Renal cortical epithelial cell (primary cell): Measurements from ENCODE around the gene BIN2. TPM values are rescaled to one million over a fixed set of nuclear protein-coding genes. Genes with fewer than 3 reads are reported as not detected.
"Not testable (repeated sequence)": the region's sequence is repeated elsewhere in the genome, so short reads cannot be mapped to it uniquely, and the experiment has no call there.

Experiments used
- DNase-seq: peaks from one replicate; pipeline ENCODE4 v3.0.0-alpha.2; 2011; ENCODE audit warnings: low read depth
- total RNA-seq: library from RNA; depleted of rRNA; stranded (reverse); fragments of >200 nt; gene quantifications from 2 replicates; pipeline ENCODE4 v1.2.3, GENCODE V29; 2014

BIN2 gene
- total RNA-seq, 1 donor from 2014 or later: not detected

DNA sequence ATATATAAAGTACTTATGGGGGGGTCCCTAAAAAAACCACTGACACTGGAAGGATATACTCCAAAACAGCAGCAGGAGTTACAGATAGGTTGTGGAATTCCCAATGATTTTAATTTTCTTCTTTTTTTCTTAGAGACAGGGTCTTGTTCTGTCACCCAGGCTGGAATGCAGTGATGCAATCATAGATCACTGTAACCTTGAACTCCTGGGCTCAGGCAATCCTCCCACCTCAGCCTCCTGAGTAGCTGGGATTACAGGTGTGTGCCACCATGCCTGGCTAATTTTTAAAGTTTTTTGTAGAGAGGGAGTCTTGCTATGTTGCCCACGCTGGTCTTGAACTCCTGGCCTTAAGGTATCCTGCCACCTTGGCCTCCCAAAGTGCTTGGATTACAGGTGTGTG, 64.4 kb downstream of the BIN2 start:
- not testable (repeated sequence) for DNase-seq

DNA sequence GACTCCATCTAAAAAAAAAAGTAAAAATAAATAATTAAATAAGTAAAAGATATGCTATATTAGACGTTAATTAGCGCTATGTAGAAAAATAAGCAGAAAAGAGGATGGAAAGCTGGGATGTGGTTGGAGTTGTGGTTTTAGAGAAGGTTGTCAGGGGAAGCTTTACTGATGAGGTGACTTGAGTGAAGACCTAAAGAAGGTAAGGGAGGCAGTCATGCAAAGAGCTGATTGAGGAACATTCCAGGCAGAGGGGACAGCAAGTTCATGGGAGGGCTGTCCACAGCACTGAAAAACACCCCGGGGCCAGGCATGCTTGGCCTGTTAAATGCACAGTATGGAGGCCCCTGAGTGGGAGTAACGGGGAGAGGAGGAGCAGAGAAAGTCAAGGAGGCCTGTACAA, 69.4 kb downstream of the BIN2 start:
- DNase-seq: peak; percentile 70

DNA sequence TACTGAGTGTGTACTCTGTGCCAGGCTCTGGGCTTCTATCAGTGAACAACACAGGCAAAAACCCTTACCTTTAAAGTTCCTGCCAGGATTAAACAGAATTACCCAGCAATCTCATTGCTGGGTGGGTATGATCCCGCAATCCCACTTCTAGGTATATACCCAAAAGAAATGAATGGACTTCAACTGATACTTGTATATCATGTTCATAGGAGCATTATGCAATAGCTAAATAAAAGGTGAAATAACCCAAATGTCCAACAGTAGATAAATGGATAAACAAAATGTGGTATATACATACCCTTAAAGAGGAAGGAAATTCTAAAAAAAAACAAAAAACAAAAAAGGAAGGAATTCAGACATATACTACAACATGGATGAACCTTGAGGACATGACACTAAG, 70.7 kb downstream of the BIN2 start:
- DNase-seq: no peak

DNA sequence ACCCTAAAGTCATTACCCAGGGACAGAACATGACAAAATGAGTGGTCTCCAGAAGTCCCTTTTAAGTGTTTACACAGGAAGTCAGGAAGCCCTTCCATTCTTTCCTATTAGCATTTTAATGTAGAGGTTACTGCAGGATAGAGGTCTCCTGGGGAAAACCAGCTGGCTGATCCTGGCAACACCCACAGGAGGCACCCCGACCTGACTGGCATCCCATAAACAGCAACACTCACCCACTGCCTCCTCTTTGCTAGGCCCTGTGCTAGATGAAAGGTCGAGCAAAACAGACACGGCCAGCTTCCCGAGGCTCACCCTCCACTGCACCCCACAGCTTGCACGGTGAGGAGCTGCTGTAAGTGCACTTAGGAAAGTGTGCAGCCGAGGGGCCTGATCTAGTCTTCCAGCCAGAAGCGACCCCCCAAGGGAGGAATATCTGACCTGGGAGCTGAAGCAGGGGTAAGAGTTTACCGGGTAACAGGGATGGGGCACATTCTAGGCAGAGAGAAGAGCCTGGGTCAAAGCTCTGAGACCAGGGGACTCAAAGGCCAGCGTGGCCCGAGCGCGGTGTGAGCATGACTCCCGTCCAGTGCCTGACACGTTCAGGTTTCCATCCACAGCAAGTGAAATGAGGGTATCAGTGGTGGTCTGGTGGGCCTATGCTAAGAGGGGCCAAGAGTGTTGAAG, 76.3 kb downstream of the BIN2 start:
- no peak for DNase-seq

- no peak for DNase-seq
These were observed 77.6 kb downstream of the BIN2 start for GRCh38 chr12:51246254-51246853.

GRCh38 chr12:51245476-51246253, 78.3 kb downstream of the BIN2 start:
- DNase-seq: no peak

GRCh38 chr12:51244269-51244668, 79.7 kb downstream of the BIN2 start:
- DNase-seq: no peak

DNA sequence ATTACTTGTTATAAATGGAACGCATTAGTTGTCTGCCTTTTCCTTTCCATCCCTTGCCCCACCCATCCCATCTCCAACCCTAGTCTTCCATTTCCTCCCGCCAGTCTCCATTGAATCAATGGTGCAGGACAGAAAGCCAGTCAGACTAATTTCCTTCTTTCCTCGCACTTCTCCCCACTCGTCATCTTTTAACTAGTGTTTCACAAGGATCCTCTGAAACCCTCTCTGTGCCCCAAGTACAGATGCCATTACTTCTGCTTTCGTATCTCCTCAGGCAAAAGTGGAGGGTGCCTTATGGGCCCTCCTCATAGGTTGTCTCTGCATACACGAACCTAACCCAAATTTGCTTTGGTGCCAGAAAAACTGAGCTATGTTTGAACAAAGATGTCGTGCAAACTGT, 81.1 kb downstream of the BIN2 start:
- DNase-seq: no peak

- DNase-seq: no peak
These were observed 81.9 kb downstream of the BIN2 start for GRCh38 chr12:51242120-51242519.

- DNase-seq: no peak
These were observed 83.0 kb downstream of the BIN2 start for GRCh38 chr12:51240971-51241370.

DNA sequence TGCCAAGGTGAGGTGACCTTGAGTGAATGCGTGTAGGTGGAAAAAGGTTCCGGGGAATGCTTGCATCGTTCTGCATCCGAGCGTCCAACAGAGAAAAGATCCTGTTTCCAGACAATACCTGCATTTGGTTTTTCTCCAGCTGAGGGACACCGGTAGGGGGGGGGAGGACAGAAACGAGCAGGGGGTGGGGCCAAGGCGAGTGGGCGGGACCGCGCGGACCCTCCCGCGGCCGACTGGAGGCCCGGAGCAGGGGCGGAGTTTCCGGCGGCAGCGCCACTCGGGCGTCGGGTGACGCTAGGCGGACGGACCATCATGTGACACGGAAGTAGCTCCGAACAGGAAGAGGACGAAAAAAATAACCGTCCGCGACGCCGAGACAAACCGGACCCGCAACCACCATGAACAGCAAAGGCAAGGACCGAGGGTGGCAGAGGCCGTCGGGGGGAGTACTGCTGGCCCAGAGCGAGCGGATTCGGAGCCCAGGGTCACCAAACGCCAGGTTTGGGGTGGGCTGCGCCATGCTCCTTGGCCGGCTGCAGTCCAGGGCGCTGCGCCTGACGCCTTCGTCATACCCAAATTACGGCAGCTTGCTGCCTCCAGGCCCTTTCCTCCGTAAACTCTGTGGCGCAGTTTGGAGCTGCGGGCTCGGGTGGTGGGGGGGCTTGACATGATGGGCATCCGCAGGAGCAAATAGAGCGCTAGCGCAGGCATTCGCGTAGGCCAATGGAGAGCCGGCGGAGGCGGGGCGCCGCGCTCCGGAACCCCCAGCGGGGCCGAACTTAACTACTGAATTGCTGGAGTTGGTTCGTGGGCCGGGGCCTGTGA, 85.3 kb downstream of the BIN2 start, which contains the start of gene DAZAP2:
Gene DAZAP2 (plus strand): TSS at position 317 of the 825 bp plus-strand sequence. CDS start 82 bp downstream, at position 399.
- DNase-seq: peak; percentile 88

GRCh38 chr12:51238037-51238509, 85.9 kb downstream of the BIN2 start:
- no peak for DNase-seq

DNA sequence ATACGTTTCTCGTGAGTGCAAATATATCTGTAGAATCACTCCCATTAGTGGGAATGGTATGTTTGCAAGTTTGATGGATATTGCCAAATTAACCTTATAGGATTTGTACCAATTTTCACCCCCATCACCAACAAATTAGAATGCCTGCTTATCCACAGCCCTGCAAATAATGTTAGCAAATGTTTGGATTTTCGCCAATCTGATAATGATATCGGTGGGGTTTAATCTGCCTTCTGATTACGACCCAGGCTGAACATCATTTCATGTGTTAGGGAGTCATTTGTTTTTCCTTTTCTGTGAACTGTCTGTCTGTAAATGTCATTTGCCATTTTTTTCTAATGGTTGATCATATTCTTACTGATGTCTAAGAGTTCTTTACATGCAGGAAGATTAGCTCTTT, 89.4 kb downstream of the BIN2 start:
- DNase-seq: no peak

- DNase-seq: no peak
These were observed 91.3 kb downstream of the BIN2 start for GRCh38 chr12:51232642-51233041.

Other genes with a start within 250 kb of the BIN2 start
- 22.9 and 40.8 TPM in 2 replicates for gene CSRNP2, start 240.6 kb downstream of the BIN2 start, total RNA-seq
- 14.1 and 31.3 TPM in 2 replicates for gene TFCP2, start 151.0 kb downstream of the BIN2 start, total RNA-seq
- 0.35 and 2.6 TPM in 2 replicates for gene POU6F1, start 106.1 kb downstream of the BIN2 start, total RNA-seq
- 88.9 and 170 TPM in 2 replicates for gene DAZAP2, start 85.3 kb downstream of the BIN2 start, total RNA-seq
- 19.8 and 22.5 TPM in 2 replicates for gene SMAGP, start 53.8 kb downstream of the BIN2 start, total RNA-seq
- gene CELA1, start 22.5 kb upstream of the BIN2 start, total RNA-seq: not detected in 2 replicates
- gene GALNT6, start 67.2 kb upstream of the BIN2 start, total RNA-seq: 41.6 and 93.3 TPM in 2 replicates
- 1.0 and 2.1 TPM in 2 replicates for gene SLC4A8, start 100.7 kb upstream of the BIN2 start, total RNA-seq